Esophagus (tissue), 2 donors: ENCODE results near the gene DHX35. TPM values are rescaled to one million over a fixed set of nuclear protein-coding genes. Genes with fewer than 3 reads are reported as not detected.
"Not testable (repeated sequence)": the region's sequence is repeated elsewhere in the genome, so short reads cannot be mapped to it uniquely, and the experiment has no call there.

Experiments used
- H3K27ac ChIP-seq, 2 donors: one replicate each; pipeline ENCODE4 v1.5.1; 2013; ENCODE audit warnings: low read depth in 2 of 2, mild to moderate bottlenecking in 2 of 2, inconsistent platforms in 1 of 2, low read length in 1 of 2, moderate library complexity in 1 of 2
- H3K27me3 ChIP-seq, 2 donors: one replicate each; pipeline ENCODE4 v1.6.1; 2013; ENCODE audit warnings: low read length in 2 of 2, control low read depth in 1 of 2, mild to moderate bottlenecking in 1 of 2; ENCODE audit not compliant: insufficient read depth in 2 of 2, control insufficient read depth in 1 of 2
- H3K36me3 ChIP-seq, 2 donors: one replicate each; pipeline ENCODE4 v1.6.1; 2013; ENCODE audit warnings: low read length in 1 of 2; ENCODE audit not compliant: control insufficient read depth in 2 of 2, insufficient read depth in 2 of 2
- H3K4me1 ChIP-seq, 2 donors: one replicate each; pipeline ENCODE4 v1.6.1; 2013; ENCODE audit warnings: low read length in 1 of 2; ENCODE audit not compliant: control insufficient read depth in 2 of 2, insufficient read depth in 2 of 2
- H3K4me3 ChIP-seq, 2 donors: one replicate each; pipeline ENCODE4 v1.5.1; 2013; ENCODE audit warnings: low read length in 2 of 2, mild to moderate bottlenecking in 2 of 2, low read depth in 1 of 2, moderate library complexity in 1 of 2
- H3K9me3 ChIP-seq, 2 donors: one replicate each; pipeline ENCODE4 v1.6.1; 2013; ENCODE audit warnings: mild to moderate bottlenecking in 2 of 2, low read depth in 1 of 2, low read length in 1 of 2, moderate library complexity in 1 of 2; ENCODE audit not compliant: control insufficient read depth in 2 of 2, insufficient read depth in 1 of 2
- WGBS, 2 donors: extraction: QIAGEN DNeasy Blood & Tissue Kit; methylation state at CpG; one replicate each; pipeline ENCODE4 v1.1.7; 2013; 5-methylcytosine and 5-hydroxymethylcytosine counted together
- polyA plus RNA-seq, 2 donors: library from polyadenylated mRNA; stranded (reverse); fragments of 200-250 nt; gene quantifications; one replicate each; pipeline ENCODE4 v1.2.3, GENCODE V29; 2013
- donor health status: healthy with polysubstance abuse.
- donor health status: Bipolar disorder and iron deficiency.

The DHX35 gene
- polyA plus RNA-seq, 2 donors = 6.5 to 9.6 TPM

DNA sequence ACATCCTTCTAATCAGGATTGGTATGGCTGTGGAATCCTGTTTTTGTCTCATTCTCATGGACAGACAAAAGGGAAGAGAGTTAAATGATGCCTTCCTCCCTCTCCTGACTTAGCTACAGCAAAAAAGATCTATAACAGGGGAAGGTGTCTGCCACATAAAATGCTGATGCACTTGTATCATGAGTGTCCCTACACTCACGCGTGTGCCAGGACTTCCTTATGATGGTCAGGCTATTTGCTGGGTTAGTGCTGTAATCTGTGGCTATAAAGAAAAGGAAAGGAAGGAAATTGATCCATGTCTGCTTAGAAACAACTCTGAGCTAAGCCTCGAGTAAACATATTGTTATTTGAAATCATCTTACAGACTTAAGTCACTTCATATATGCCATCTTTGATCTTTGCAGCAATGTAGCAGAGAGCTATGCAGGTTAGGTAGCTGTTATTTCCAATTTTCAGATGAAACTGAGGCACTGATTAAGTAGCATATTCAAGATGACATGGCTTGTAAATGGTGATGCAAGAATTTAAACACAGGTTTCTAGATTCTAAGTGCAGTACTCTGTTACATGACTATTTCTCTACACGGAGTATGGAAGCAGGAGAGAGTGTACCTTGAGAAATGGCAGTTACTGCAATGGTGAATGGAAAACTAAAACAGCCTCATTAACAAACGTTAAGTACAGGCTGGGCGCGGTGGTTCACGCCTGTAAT lies 8.4 kb upstream of the DHX35 start:
- no peaks in the 10 kb centered on the region for H3K27me3 ChIP-seq
- H3K27ac ChIP-seq = no peak overlapping the region
- H3K4me1 ChIP-seq = no peaks in the 10 kb centered on the region
- no peak overlapping the region for H3K4me3 ChIP-seq
- no peaks in the 10 kb centered on the region for H3K9me3 ChIP-seq
- peaks cover 3 to 14% of the 10 kb centered on the region in 2 donors for H3K36me3 ChIP-seq
- WGBS, 2 donors = 90 to 94% methylated on average over 8 of the region's 8 CpGs

- Histone ChIP-seq H3K27ac (no peak overlapping the region), H3K4me1 (no peaks in the 10 kb centered on the region), H3K36me3 (peaks cover 0 to under 1% of the 10 kb centered on the region in 2 donors), H3K9me3 (no peaks in the 10 kb centered on the region), H3K27me3 (no peaks in the 10 kb centered on the region), H3K4me3 (no peak overlapping the region)
- 85% methylated on average over 5 of the region's 5 CpGs for WGBS, 2 donors
These were observed 4.8 kb upstream of the DHX35 start for GRCh38 chr20:38957235-38957876.

DNA sequence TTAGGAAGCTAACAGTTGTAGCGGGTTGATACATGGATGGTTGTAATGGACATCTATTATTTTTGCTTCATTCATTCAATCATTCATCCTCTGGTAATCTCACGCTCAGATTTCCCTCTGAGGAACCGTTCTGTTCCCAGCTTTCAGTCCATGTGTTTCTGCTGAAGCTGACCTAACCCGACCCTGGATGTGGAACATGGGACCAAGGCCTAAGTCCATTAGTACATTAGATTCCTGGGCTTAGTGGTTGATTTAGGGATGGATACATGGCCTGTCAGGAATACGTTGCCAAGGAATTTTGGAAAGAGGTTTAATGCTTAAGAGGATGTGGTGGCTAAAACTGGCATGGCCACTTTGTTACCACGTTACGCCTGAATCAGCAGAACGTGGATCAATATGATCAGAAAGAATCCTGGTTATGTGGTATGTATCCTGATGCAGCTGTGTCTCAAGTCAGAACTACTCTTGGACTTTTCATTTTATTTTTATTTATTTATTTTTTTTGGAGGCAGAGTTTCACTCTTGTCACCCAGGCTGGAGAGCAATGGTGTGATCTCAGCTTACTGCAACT lies 4.1 kb upstream of the DHX35 start:
- H3K4me1 ChIP-seq = no peaks in the 10 kb centered on the region
- H3K27me3 ChIP-seq = no peaks in the 10 kb centered on the region
- H3K4me3 ChIP-seq = no peak overlapping the region
- H3K36me3 ChIP-seq = no peaks in the 10 kb centered on the region
- 87 to 92% methylated on average over 8 of the region's 8 CpGs for WGBS, 2 donors
- no peaks in the 10 kb centered on the region for H3K9me3 ChIP-seq
- no peak overlapping the region for H3K27ac ChIP-seq

GRCh38 chr20:38960187-38960687 lies 1.9 kb upstream of the DHX35 start:
- not testable (repeated sequence) for H3K4me1 ChIP-seq, H3K9me3 ChIP-seq, H3K4me3 ChIP-seq, H3K36me3 ChIP-seq, H3K27me3 ChIP-seq, H3K27ac ChIP-seq
- 92 to 96% methylated on average over 9 of the region's 9 CpGs for WGBS, 2 donors

DNA sequence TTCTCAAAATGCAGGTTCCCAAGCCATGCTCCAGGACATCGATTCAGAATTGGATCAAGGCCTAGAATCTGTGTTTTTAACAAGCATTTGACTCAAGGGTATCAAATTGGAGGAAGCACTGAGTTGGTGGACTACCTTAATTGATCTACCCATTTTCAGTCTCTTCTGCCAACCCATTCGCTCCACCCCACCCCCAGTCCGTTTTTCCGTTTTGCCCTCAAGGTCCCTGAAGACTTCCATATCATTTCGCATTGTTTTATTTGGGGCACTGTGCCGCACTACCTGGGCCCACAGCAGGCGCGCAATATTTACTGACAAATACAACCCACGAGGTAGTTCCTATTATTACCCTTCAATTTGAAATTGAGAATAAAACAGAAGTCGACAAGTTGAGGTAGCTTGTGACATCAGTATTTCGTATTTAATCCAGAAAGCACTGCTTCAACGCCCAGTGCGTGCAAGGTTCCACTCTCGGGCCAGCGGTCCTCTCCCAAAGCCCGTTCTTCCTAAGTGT lies 557 bp upstream of the DHX35 start:
- peak overlapping the region; percentile 54 for H3K4me3 ChIP-seq
- peak overlapping the region; percentile 79 to 92 for H3K27ac ChIP-seq
- WGBS, 2 donors = 10 to 12% methylated on average over 16 of the region's 16 CpGs
- no peaks in the 10 kb centered on the region for H3K36me3 ChIP-seq
- peaks cover 0 to 4% of the 10 kb centered on the region in 2 donors for H3K4me1 ChIP-seq
- no peaks in the 10 kb centered on the region for H3K9me3 ChIP-seq
- no peaks in the 10 kb centered on the region for H3K27me3 ChIP-seq

GRCh38 chr20:38962928-38963401 lies 821 bp downstream of the DHX35 start:
- peak overlapping the region; percentile 86 to 92 for H3K4me3 ChIP-seq
- H3K27me3 ChIP-seq = no peaks in the 10 kb centered on the region
- no peaks in the 10 kb centered on the region for H3K9me3 ChIP-seq
- H3K27ac ChIP-seq = peak overlapping the region; percentile 93 to 96
- no peaks in the 10 kb centered on the region for H3K36me3 ChIP-seq
- 4% methylated on average over 5 of the region's 5 CpGs for WGBS, 2 donors
- peaks cover 0 to 5% of the 10 kb centered on the region in 2 donors for H3K4me1 ChIP-seq

DNA sequence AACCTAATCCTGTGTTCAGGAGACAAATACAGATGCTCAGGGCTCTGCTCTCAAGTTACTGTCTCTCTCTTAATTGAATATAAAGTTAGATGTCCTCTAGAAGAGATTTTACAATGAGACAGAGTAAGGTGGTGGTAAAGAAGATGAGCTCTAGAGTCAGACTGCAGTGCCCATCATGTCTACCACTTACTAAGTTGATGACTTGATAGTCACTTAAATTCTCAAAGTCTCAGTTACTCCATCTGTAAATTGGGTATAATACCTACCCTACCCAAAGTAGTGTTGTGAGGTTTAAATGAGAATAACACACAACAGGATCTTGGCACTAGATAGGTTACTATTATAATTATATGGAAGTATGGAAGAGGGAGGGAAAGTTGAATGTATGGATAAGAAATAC lies 1.6 kb downstream of the DHX35 start:
- H3K4me3 ChIP-seq = no peak overlapping the region
- H3K27me3 ChIP-seq = no peaks in the 10 kb centered on the region
- H3K36me3 ChIP-seq = no peaks in the 10 kb centered on the region
- H3K4me1 ChIP-seq = peaks cover 0 to 7% of the 10 kb centered on the region in 2 donors
- no peak overlapping the region for H3K27ac ChIP-seq
- no peaks in the 10 kb centered on the region for H3K9me3 ChIP-seq

GRCh38 chr20:38965264-38965663 lies 3.1 kb downstream of the DHX35 start:
- Histone ChIP-seq H3K4me3 (no peak overlapping the region), H3K27me3 (no peaks in the 10 kb centered on the region), H3K27ac (no peak overlapping the region), H3K4me1 (peaks cover 0 to 9% of the 10 kb centered on the region in 2 donors), H3K36me3 (peaks cover 3 to 5% of the 10 kb centered on the region in 2 donors), H3K9me3 (no peaks in the 10 kb centered on the region)

GRCh38 chr20:38968090-38968489 lies 5.9 kb downstream of the DHX35 start:
- H3K27ac ChIP-seq = peak overlapping the region in 1 of 2 donors; percentile 57
- H3K4me1 ChIP-seq = peaks cover 0 to 9% of the 10 kb centered on the region in 2 donors
- no peaks in the 10 kb centered on the region for H3K27me3 ChIP-seq
- H3K9me3 ChIP-seq = no peaks in the 10 kb centered on the region
- peaks cover 3 to 5% of the 10 kb centered on the region in 2 donors for H3K36me3 ChIP-seq
- no peak overlapping the region for H3K4me3 ChIP-seq
- 46 to 61% methylated on average over 6 of the region's 6 CpGs for WGBS, 2 donors
